IPS-NIHi11 (cell line): ENCODE measurements around the gene NACC2.
"Not testable (repeated sequence)": the region's sequence is repeated elsewhere in the genome, so short reads cannot be mapped to it uniquely, and the experiment has no call there.

ENCODE experiments used
- DNase-seq: peaks from one replicate; pipeline ENCODE4 v3.0.0; 2012; ENCODE audit warnings: mixed read lengths, low spot score

NACC2 gene

DNA sequence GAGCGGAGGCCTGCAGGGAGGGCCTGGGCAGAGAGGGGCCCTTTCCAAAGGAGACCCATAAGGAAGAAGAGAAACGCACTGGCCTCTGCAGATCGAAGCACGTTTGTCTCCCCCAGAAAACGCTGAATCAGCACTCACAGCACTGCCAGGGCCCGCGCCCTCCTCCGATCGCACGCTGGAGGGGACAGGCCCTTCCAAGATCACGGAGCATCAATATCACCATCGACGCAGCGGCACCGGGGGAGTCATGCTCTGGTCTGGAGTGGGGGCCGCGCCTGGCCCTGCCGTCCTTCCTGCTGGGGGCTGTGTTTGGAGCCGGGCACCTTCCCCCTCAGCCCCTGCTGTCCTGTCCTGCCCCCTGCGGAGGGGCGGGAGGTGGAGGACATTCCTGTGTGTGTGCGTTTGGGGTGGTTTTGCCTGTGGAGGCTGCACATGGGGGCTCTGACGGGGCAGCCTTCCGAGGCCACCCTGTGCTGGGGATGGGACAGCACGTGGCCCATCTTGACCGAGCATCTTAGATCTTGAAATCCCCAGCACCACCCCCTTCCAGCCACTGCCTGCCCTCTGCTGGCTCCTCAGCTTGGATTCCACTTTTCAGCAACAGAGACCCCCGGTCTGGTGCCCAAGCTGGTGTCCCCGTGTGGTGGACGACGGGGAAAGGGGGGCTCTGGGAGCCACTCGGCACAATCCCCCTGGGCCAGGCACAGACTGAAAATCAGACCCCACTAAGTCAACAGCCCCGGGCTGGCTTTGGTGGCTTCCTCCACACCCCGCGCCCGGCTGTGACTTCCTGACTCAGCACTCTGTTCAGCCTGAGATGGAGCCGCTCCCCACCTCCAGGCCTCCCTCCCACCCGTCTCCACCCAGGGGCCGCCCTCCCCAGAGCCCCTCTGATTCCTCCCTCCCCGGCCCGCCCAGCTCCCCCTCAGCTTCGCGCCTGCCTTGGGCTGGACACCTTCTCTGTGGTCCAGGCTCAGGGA, 15.3 kb upstream of the NACC2 start:
- DNase-seq, result no peak

DNA sequence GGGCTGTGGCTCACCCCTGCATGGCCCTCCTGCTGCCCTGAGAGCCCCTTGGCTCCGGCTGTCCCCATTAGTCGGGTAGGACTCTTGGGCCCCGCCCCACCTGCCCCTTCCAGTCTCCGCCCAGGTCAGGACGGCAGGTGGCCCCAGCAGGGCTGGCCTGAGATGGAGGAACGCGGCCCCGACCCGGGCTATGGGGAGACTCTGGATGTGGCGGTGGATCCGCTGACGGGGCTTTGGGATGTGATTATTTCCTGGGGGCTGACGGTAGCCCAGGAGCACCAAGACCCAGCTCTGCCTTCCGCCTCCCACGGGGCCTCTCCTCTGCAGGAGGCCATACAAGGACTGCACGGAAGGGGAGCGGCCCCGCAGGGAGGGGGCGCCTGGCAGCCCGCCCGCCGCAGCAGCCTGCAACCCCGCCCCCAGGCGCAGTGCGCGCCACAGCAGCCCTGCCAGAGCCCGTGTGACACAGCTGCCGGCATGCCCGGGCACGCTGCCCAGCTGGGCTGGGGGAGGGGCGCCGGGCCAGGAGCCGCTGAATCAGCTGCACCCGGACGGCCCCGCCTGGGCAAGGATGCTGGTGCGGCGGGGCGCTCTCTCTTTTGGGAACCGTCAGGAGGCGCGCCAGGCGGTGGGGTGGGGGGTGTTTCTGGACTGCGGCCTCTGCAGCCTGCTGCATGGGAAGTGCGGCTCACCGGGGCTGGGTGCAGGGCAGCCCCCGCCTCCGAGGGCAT, 14.4 kb upstream of the NACC2 start:
- DNase-seq, result peak; percentile 84

DNA sequence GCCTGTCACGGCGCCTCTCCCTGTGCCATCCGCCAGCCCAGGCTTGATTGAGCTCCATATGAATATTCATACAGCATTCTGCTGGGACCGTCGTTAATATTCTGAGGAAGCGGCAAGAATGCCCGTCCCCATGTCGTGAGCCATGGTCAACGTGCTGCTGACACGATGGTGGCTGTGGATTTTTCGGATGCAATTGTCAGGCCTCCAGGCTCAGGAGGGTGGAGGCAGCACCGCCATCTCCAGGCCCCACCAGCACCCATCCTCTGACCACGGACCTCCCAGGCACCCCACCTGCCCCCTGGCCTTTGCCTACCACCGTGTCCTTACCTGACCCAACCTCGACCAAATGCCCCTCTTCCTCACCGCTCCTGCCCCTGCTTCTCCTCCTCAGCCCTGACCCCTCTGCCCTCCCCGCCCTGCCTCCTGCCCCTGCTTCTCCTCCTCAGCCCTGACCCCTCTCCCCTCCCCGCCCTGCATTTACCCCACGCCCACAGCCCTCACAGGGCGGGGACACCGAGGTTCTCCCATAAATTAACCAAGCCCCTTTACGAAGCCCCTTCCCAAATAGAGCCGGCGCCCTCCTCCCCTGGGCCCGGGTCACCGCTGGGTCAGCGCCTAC, 13.7 kb upstream of the NACC2 start:
- no peak for DNase-seq

- no peak for DNase-seq
These were observed 13.0 kb upstream of the NACC2 start for GRCh38 chr9:136107953-136108647.

DNA sequence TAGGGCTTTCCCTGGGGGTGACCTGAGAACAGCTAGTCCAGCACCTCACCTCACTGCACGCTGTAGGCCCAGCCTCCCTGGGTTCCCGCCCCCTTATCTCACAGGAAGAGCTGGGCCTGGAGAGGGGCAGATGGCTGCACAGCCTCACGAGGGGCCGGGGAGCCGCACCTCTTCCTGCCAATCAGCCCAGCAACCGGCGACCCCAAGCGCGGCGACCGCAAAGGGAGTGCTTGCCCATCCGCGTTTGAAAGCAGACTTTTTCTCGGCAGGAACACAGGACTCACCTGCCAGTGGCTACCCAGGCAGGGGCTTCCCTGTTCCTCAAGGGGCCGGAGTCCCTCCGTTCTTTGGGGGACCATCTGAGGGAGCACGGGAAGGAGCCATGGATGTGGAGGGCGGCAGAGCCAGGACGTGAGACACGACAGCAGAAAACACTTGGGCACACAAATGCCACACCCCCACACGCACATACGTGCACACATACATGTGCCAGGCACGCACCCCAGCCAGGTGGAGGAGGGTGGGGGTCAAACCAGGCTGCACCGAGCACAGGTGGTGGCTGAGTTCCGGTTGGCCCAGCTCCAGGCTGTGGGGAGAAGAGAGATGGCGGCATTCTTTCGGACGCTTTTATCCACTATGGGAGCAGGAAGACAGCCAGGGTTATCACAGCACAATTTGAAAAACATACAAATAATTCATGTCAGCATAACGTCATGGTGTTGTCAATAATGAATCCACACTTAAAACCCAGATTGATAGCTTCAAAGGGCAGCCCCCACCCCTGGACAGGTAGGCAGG, 12.3 kb upstream of the NACC2 start:
- DNase-seq, result no peak

DNA sequence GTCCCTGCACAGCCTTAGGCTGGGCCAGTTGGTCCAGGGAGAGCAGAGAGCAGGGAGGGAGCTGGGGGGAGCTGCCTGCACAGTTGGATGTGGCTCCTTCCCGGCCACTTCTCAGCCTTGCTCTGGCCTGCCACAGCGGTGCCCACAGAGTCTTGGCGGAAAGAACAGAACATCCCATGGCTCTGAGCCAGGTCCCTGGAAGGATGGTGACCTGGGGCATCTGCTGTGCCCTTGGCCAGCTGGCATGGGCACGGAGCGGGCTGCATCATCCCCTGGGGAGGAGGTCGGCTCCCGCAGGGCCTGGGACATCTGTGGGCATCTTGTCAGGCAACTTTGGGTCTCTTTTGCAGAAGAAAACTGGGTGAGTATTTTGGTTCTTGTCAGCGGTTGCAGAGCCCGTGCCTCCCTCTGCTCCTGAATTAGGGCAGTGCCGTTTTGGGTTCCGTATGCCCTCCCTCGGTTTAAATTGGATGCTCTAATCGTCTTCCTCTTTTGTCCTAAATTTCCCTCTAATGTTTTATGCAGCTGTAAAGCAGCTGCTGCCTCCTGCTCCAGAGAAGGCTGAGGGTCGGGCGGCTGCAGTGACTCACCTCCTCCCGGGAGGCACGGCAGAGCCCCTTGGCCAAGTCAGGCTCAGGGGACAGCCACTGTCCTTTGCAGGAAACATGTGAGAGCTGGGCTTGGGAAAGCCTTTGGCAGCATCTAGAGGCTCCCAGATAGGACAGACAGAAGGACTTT, 10.5 kb upstream of the NACC2 start:
- no peak for DNase-seq

GRCh38 chr9:136104916-136105315, 9.8 kb upstream of the NACC2 start:
- no peak for DNase-seq

GRCh38 chr9:136104488-136104800, 9.4 kb upstream of the NACC2 start:
- no peak for DNase-seq

DNA sequence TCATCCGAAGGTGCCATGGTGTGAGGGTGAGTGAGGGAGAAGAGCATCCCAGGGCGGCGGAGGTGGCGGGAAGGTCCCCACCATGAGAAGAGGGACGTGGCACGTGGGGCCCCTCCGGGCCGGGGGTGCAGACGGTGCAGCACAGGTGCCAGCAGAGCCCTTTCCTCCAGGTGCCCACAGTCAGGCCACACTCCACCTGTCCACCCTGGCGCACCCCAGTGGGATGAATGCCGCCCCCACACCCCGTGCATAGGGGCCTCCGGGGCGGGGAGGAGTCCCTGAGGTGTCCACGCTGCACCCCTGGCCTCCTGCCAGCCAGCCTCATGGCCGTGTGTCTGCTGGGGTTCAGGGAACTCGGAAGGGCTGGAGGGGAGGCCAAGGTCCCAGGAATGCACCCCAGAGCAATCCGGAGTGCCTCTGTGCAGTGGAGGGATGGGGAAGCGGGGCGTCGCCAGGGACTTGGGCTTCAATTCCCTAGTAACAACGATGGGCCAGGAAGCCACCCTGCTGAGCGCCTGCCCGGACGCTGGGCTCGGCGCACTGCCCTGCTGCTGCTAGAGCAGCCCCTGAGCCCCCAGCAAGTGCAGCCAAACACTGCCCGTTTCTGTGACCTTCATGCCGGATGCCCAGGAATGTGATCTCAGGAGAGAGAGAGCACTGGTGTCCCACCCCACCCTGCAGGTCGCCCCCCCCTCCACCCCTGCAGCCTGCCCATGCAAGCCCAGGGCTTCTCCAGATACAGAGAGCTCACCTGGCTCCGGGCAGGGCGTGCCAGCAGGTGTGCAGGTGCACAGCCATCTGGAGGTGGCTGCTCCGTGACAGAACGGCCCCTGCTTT, 8.8 kb upstream of the NACC2 start:
- peak; percentile 59 for DNase-seq

- DNase-seq, result not testable (repeated sequence)
These were observed 6.6 kb upstream of the NACC2 start for GRCh38 chr9:136101615-136102074.

DNA sequence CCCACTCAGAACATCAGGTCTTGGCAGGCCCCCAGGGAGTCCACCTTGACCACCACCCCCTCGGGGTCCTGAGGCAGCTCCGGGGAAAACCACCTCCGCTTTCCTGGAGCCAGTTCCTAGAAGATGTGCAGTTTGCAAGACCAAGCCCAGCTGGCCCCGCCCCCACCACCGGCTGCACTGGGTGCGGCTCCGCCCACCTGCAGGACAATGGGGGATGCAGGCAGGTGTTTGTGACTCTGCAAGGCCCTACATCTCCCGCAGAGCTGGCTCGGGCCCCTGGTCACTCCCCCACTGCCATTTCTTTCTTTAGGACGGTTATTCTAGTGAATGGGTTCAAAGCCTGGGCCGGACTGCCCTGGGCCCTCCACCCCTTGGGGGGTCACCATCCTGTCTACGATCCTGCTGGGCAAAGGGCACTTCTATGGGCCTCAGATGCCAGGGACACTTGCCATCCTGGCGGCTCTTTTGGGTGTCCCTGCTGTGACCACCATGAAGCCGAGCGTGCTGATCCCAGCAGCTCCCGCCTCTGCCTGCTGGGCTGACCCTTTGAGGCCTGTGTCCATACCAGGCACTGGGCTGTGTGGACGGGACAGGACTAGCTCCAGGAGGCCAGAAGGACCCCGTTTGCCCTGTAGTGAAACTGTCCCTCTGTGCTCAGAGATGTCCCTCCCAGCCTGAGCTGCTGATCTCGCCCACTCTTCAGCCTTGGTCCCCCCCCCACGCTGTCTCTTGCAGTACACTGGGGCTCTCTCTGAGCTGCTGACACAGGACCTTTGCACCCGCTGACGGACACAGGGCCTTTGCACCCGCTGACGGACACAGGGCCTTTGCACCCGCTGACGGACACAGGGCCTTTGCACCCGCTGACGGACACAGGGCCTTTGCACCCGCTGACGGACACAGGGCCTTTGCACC, 5.9 kb upstream of the NACC2 start:
- peak; percentile 87 for DNase-seq

DNA sequence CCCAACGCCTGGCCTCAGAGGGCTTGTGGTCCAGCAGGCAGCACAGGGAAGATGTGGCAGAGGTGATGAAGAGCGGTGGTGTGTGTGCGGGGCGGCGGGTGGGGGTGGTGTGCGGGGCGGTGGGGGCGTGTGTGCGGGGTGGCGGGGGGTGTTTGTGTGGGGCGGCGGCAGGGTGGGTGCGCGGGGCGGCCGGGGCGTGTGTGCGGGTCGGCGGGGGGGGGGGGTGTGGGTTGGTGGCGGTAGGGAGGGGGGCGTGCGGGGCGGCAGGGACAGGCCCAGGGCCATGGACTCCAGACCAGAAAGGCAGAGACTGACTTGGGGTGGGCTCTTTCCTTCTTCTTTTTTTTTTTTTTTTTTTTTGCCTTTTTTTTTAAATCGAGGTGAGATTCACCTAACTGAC, 4.5 kb upstream of the NACC2 start:
- no peak for DNase-seq

DNA sequence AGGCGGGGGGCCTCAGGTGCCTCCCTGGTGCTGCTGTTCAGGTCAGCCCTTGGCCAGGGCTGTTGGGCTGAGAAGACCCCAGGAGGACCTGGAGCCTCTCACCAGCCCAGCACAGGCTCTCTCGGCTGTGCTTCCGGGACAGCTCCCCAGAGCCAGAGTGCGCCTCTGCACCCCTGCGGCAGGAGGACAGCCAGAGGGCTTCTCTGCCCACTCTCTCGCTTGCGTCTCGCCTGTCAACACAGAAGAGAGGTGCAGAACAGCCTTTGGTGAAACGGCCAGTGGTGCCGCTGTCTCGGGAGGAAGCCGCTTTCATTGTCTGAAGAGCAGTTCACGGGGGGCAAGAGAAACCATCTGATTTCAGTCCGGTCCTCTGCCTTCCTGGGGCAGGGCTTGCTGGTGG, 3.8 kb upstream of the NACC2 start:
- no peak for DNase-seq

- no peak for DNase-seq
These were observed 3.1 kb upstream of the NACC2 start for GRCh38 chr9:136098210-136098609.

DNA sequence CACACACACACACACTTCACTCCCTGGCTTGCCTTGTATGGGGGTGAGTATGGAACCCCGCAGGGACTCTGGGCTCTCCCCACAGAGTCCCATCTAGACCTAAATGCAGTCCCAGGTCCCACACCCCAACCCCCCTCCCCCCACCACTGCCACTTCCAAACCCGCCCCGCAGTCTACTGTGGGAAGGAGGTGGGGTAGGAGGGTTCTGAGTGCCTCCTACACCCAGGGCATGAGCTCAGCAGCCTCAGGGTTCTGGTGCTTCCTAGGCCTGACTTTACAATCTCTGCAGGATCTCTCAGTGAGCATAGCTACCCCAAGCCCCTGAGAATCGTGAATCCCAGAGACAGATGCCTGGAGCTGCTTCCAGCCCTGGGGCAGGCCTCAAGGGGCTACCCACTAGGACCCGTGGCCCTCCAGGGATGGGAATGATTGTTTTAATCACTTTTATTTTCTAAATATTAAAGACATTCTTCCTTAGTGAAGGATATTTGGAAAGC, 1.5 kb upstream of the NACC2 start:
- DNase-seq, result no peak

- peak; percentile 78 for DNase-seq
These were observed 851 bp downstream of the NACC2 start for GRCh38 chr9:136093995-136094881.

GRCh38 chr9:136093346-136093986, 1.6 kb downstream of the NACC2 start:
- no peak for DNase-seq
